ENCODE data around the gene AGXT2. TPM values are rescaled to one million over a fixed set of nuclear protein-coding genes. Genes with fewer than 3 reads are reported as not detected.

The AGXT2 gene
- not detected for total RNA-seq (ENCODE audit: unreplicated experiment)
- long read RNA-seq: 0 reads

- TF ChIP-seq CTCF (IDR thresholded peaks at IDR 0.05; ENCODE audit: unreplicated experiment): no peak
- Mint-ChIP-seq H3K9me3 (ENCODE audit: unreplicated experiment) (no peaks in the 10 kb centered on the region), H3K4me1 (ENCODE audit: unreplicated experiment) (no peaks in the 10 kb centered on the region), H3K4me3 (ENCODE audit: unreplicated experiment) (no peak within 1 kb of the TSS), H3K27me3 (ENCODE audit: unreplicated experiment) (peaks cover 1% of the 10 kb centered on the region), H3K36me3 (ENCODE audit: low read depth, unreplicated experiment) (no peaks in the 10 kb centered on the region), H3K27ac (ENCODE audit: unreplicated experiment) (no peak within 1 kb of the TSS)
- no peak for DNase-seq (ENCODE audit: low spot score)
Measured at GRCh38 chr5:35047785-35048404, at the start of gene AGXT2. Gene AGXT2, minus strand, starts transcription at chr5:35047949. Its CDS starts 57 bp downstream, at chr5:35047892.

GRCh38 chr5:35096932-35097331 lies 49.2 kb upstream of the AGXT2 start:
- H3K4me3 Mint-ChIP-seq (ENCODE audit: unreplicated experiment): no peak overlapping the region
- H3K4me1 Mint-ChIP-seq (ENCODE audit: unreplicated experiment): peaks cover 7% of the 10 kb centered on the region
- DNase-seq (ENCODE audit: low spot score): no peak
- no peak for TF ChIP-seq CTCF (IDR thresholded peaks at IDR 0.05; ENCODE audit: unreplicated experiment)
- H3K36me3 Mint-ChIP-seq (ENCODE audit: low read depth, unreplicated experiment): no peaks in the 10 kb centered on the region
- H3K27me3 Mint-ChIP-seq (ENCODE audit: unreplicated experiment): peaks cover 4% of the 10 kb centered on the region
- H3K9me3 Mint-ChIP-seq (ENCODE audit: unreplicated experiment): no peaks in the 10 kb centered on the region
- no peak overlapping the region for H3K27ac Mint-ChIP-seq (ENCODE audit: unreplicated experiment)

GRCh38 chr5:35096216-35096615 lies 48.5 kb upstream of the AGXT2 start:
- no peaks in the 10 kb centered on the region for H3K9me3 Mint-ChIP-seq (ENCODE audit: unreplicated experiment)
- TF ChIP-seq CTCF (IDR thresholded peaks at IDR 0.05; ENCODE audit: unreplicated experiment): no peak

GRCh38 chr5:35095366-35095765 lies 47.6 kb upstream of the AGXT2 start:
- TF ChIP-seq CTCF (IDR thresholded peaks at IDR 0.05; ENCODE audit: unreplicated experiment): no peak
- Mint-ChIP-seq H3K36me3 (ENCODE audit: low read depth, unreplicated experiment) (no peaks in the 10 kb centered on the region), H3K9me3 (ENCODE audit: unreplicated experiment) (no peaks in the 10 kb centered on the region), H3K27ac (ENCODE audit: unreplicated experiment) (no peak overlapping the region), H3K27me3 (ENCODE audit: unreplicated experiment) (peaks cover 4% of the 10 kb centered on the region), H3K4me1 (ENCODE audit: unreplicated experiment) (peaks cover 10% of the 10 kb centered on the region), H3K4me3 (ENCODE audit: unreplicated experiment) (no peak overlapping the region)
- no peak for DNase-seq (ENCODE audit: low spot score)

More at GRCh38 chr5:35096216-35096615, 48.5 kb upstream of the AGXT2 start:
- Mint-ChIP-seq H3K27ac (ENCODE audit: unreplicated experiment) (no peak overlapping the region), H3K4me1 (ENCODE audit: unreplicated experiment) (peaks cover 10% of the 10 kb centered on the region), H3K27me3 (ENCODE audit: unreplicated experiment) (peaks cover 4% of the 10 kb centered on the region), H3K36me3 (ENCODE audit: low read depth, unreplicated experiment) (no peaks in the 10 kb centered on the region), H3K4me3 (ENCODE audit: unreplicated experiment) (no peak overlapping the region)
- DNase-seq (ENCODE audit: low spot score): no peak

- no peak overlapping the region for H3K27ac Mint-ChIP-seq (ENCODE audit: unreplicated experiment)
- no peak for DNase-seq (ENCODE audit: low spot score)
- no peaks in the 10 kb centered on the region for H3K9me3 Mint-ChIP-seq (ENCODE audit: unreplicated experiment)
- H3K4me3 Mint-ChIP-seq (ENCODE audit: unreplicated experiment): no peak overlapping the region
- H3K36me3 Mint-ChIP-seq (ENCODE audit: low read depth, unreplicated experiment): no peaks in the 10 kb centered on the region
- H3K4me1 Mint-ChIP-seq (ENCODE audit: unreplicated experiment): peaks cover 10% of the 10 kb centered on the region
- peaks cover 4% of the 10 kb centered on the region for H3K27me3 Mint-ChIP-seq (ENCODE audit: unreplicated experiment)
- TF ChIP-seq CTCF (IDR thresholded peaks at IDR 0.05; ENCODE audit: unreplicated experiment): no peak
Measured at GRCh38 chr5:35094948-35095347, 47.2 kb upstream of the AGXT2 start.

Measured in endothelial cell (in vitro differentiated cells).